Measurements from ENCODE around the gene ANXA6.

- TF ChIP-seq CTCF (IDR thresholded peaks at IDR 0.05 in 8 of 11, conservative IDR thresholded peaks at IDR 0.05 in 3 of 11) (peak; percentile 66 to 92 (median 88)), POLR2A (IDR thresholded peaks at IDR 0.05) (no peak), POLR2AphosphoS5 (IDR thresholded peaks at IDR 0.05) (peak; percentile 59 to 79 (median 67))
Observed at GRCh38 chr5:151126199-151126645, 31.4 kb downstream of the ANXA6 start.
